Measurements from ENCODE around the gene UBXN7. TPM values are rescaled to one million over a fixed set of nuclear protein-coding genes. Genes with fewer than 3 reads are reported as not detected.

UBXN7 gene
- total and polyA plus RNA-seq, 9 of the 15 experiments (the other 6 are each of a cell fraction or from before 2014, with no cell fraction given) = 3.5 to 44.6 (median 13.4) TPM

GRCh38 chr3:196323691-196324090 is 108.5 kb downstream of the UBXN7 start:
- H3K9ac ChIP-seq (ENCODE audit: insufficient read depth in 1 of 2, low read depth in 2 of 2, low read length in 2 of 2) = peak overlapping the region in 1 of 2 experiments; percentile 23; a peak in 1 of 4 replicates
- H3K9me1 ChIP-seq (ENCODE audit: control insufficient read depth, insufficient read depth, low read length) = no peaks in the 10 kb centered on the region
- DNase-seq (ENCODE audit: extremely low read depth in 1 of 4, low spot score in 3 of 4) (peak in 1 of 4 experiments; percentile 31), ATAC-seq (peak; percentile 65), FAIRE-seq (no peak)
- no peak overlapping the region for H3K27ac ChIP-seq (ENCODE audit: extremely low read depth, low read depth, low read length)
- no peaks in the 10 kb centered on the region; the same call in 1 of the 2 replicates for H3K9me3 ChIP-seq (replicated peaks; ENCODE audit: control insufficient read depth, insufficient read depth, low read depth, low read length)
- no peaks in the 10 kb centered on the region for H4K20me1 ChIP-seq (replicated peaks; ENCODE audit: control insufficient read depth, insufficient read depth, low read length)
- H3K4me3 ChIP-seq = no peak overlapping the region
- no TSS peak for BruUV-seq (replicated peaks)
- H3K27me3 ChIP-seq (ENCODE audit: control insufficient read depth in 2 of 2, insufficient read depth in 2 of 2, low read length in 2 of 2) = no peaks in the 10 kb centered on the region
- peaks cover 4% of the 10 kb centered on the region; the same call in 2 of the 3 replicates for H3K79me2 ChIP-seq (ENCODE audit: control insufficient read depth, insufficient read depth, low read length)
- peaks cover 82% of the 10 kb centered on the region for H3K36me3 ChIP-seq (ENCODE audit: control insufficient read depth, insufficient read depth, low read length)
- ChIA-PET POLR2A (interaction anchor here (0.7 to 4.9 kb wide), 6 partner anchors 9 to 205 kb away, joined by 3 to 51 read pairs (median 5); partner anchors contain the start of gene TM4SF19), CTCF (ENCODE audit: low intra/inter-chr PET ratio) (no interaction called here)
- H3K4me2 ChIP-seq (ENCODE audit: insufficient read depth, low read length) = no peak overlapping the region
- TF ChIP-seq TFAP4 (CRISPR knock-in tag; IDR thresholded peaks at IDR 0.05; ENCODE audit: borderline replicate concordance) = peak; percentile 20; the same call in 1 of the 2 replicates
- 0 out of 2 replicates have a peak, but pooled peaks have one; percentile 6 for TF ChIP-seq POLR2A (conservative IDR thresholded peaks at IDR 0.05)
- peak; percentile 74 for TF ChIP-seq BHLHE40 (IDR thresholded peaks at IDR 0.05; ENCODE audit: low read length)
- no peak for TF ChIP-seq HMGXB4 (CRISPR knock-in tag; IDR thresholded peaks at IDR 0.05)
- no peak for TF ChIP-seq TFE3 (CRISPR knock-in tag; IDR thresholded peaks at IDR 0.05)
- TF ChIP-seq RBM25 (IDR thresholded peaks at IDR 0.05; ENCODE audit: low read depth, low read length, severe bottlenecking) = no peak
- no peak for TF ChIP-seq ZNF197 (CRISPR knock-in tag; IDR thresholded peaks at IDR 0.05; ENCODE audit: low read depth)
- no peak for TF ChIP-seq ZKSCAN3 (CRISPR knock-in tag; IDR thresholded peaks at IDR 0.05)
- no peak for TF ChIP-seq BRD9 (IDR thresholded peaks at IDR 0.05; ENCODE audit: low read depth, partially characterized antibody)
- no peak for TF ChIP-seq ARNT (IDR thresholded peaks at IDR 0.05)
- peak; percentile 21 to 37 (median 33); a peak in 3 of 6 replicates for TF ChIP-seq CTCF (IDR thresholded peaks at IDR 0.05 in 2 of 3, conservative IDR thresholded peaks at IDR 0.05 in 1 of 3; ENCODE audit: insufficient read depth in 2 of 3, low read depth in 1 of 3, low read length in 3 of 3)
- no peak for TF ChIP-seq MCM5 (IDR thresholded peaks at IDR 0.05; ENCODE audit: low read depth)
- intact Hi-C loops (cut with micrococcal nuclease) = no loop called here
- peaks cover 3 to 4% of the 10 kb centered on the region in 2 experiments; a peak in 3 of 5 replicates for H3K4me1 ChIP-seq (replicated peaks in 1 of 2; ENCODE audit: control insufficient read depth in 2 of 2, insufficient read depth in 2 of 2, low read length in 2 of 2)
- in situ Hi-C loops (cut with MboI) = no loop called here
- 61% methylated on average over 11 of the region's 11 CpGs for WGBS (ENCODE audit: insufficient coverage, low coverage, missing lambda C conversion rate)
- H2AFZ ChIP-seq (ENCODE audit: low read depth, low read length) = no peak overlapping the region

Data from K562 (cell line).